ENCODE results near the gene C4orf50.

The C4orf50 gene

GRCh38 chr4:5899396-5899795, 118.8 kb downstream of the C4orf50 start:
- H3K9me3 Mint-ChIP-seq = no peaks in the 10 kb centered on the region
- H3K4me3 Mint-ChIP-seq = no peak overlapping the region
- no peak overlapping the region for H3K27ac Mint-ChIP-seq
- H3K4me1 Mint-ChIP-seq (ENCODE audit: low read depth) = no peaks in the 10 kb centered on the region
- no peak for DNase-seq (ENCODE audit: low spot score)
- H3K27me3 Mint-ChIP-seq (ENCODE audit: low read depth) = peaks cover 7% of the 10 kb centered on the region
- H3K36me3 Mint-ChIP-seq (ENCODE audit: low read depth) = no peaks in the 10 kb centered on the region

GRCh38 chr4:5897674-5898073, 120.6 kb downstream of the C4orf50 start:
- H3K27ac Mint-ChIP-seq = no peak overlapping the region
- H3K9me3 Mint-ChIP-seq = no peaks in the 10 kb centered on the region
- H3K4me1 Mint-ChIP-seq (ENCODE audit: low read depth) = no peaks in the 10 kb centered on the region
- no peak for DNase-seq (ENCODE audit: low spot score)
- no peak overlapping the region for H3K4me3 Mint-ChIP-seq
- H3K27me3 Mint-ChIP-seq (ENCODE audit: low read depth) = peaks cover 19% of the 10 kb centered on the region
- H3K36me3 Mint-ChIP-seq (ENCODE audit: low read depth) = no peaks in the 10 kb centered on the region

GRCh38 chr4:5895287-5895686, 122.9 kb downstream of the C4orf50 start:
- no peak overlapping the region for H3K27ac Mint-ChIP-seq
- no peak overlapping the region for H3K4me3 Mint-ChIP-seq
- peaks cover 37% of the 10 kb centered on the region for H3K27me3 Mint-ChIP-seq (ENCODE audit: low read depth)
- H3K9me3 Mint-ChIP-seq = no peaks in the 10 kb centered on the region
- H3K36me3 Mint-ChIP-seq (ENCODE audit: low read depth) = no peaks in the 10 kb centered on the region
- H3K4me1 Mint-ChIP-seq (ENCODE audit: low read depth) = no peaks in the 10 kb centered on the region
- no peak for DNase-seq (ENCODE audit: low spot score)

- H3K27ac Mint-ChIP-seq = no peak overlapping the region
- H3K4me1 Mint-ChIP-seq (ENCODE audit: low read depth) = no peaks in the 10 kb centered on the region
- no peaks in the 10 kb centered on the region for H3K36me3 Mint-ChIP-seq (ENCODE audit: low read depth)
- no peaks in the 10 kb centered on the region for H3K9me3 Mint-ChIP-seq
- H3K4me3 Mint-ChIP-seq = no peak overlapping the region
- H3K27me3 Mint-ChIP-seq (ENCODE audit: low read depth) = peaks cover 46% of the 10 kb centered on the region
- no peak for DNase-seq (ENCODE audit: low spot score)
Observed at GRCh38 chr4:5894266-5894665, 124.0 kb downstream of the C4orf50 start.

- Mint-ChIP-seq H3K27ac (no peak overlapping the region), H3K4me3 (no peak overlapping the region), H3K27me3 (ENCODE audit: low read depth) (peaks cover 53% of the 10 kb centered on the region), H3K36me3 (ENCODE audit: low read depth) (no peaks in the 10 kb centered on the region), H3K9me3 (no peaks in the 10 kb centered on the region), H3K4me1 (ENCODE audit: low read depth) (no peaks in the 10 kb centered on the region)
- no peak for DNase-seq (ENCODE audit: low spot score)
Observed at GRCh38 chr4:5893591-5893990, 124.6 kb downstream of the C4orf50 start.

- H3K9me3 Mint-ChIP-seq = no peaks in the 10 kb centered on the region
- no peak within 1 kb of the TSS for H3K4me3 Mint-ChIP-seq
- no peaks in the 10 kb centered on the region for H3K4me1 Mint-ChIP-seq (ENCODE audit: low read depth)
- no peak for DNase-seq (ENCODE audit: low spot score)
- H3K27ac Mint-ChIP-seq = no peak within 1 kb of the TSS
- no peaks in the 10 kb centered on the region for H3K36me3 Mint-ChIP-seq (ENCODE audit: low read depth)
- H3K27me3 Mint-ChIP-seq (ENCODE audit: low read depth) = peaks cover 53% of the 10 kb centered on the region
Observed at GRCh38 chr4:5893004-5893580, 125.1 kb downstream of the C4orf50 start, which contains the start of gene CRMP1. Gene CRMP1, minus strand, starts transcription at chr4:5893086. Its CDS starts 117 bp downstream, at chr4:5892969.

GRCh38 chr4:5892323-5893003, 125.8 kb downstream of the C4orf50 start:
- H3K27ac Mint-ChIP-seq = no peak overlapping the region
- H3K4me3 Mint-ChIP-seq = no peak overlapping the region
- peaks cover 53% of the 10 kb centered on the region for H3K27me3 Mint-ChIP-seq (ENCODE audit: low read depth)
- H3K4me1 Mint-ChIP-seq (ENCODE audit: low read depth) = no peaks in the 10 kb centered on the region
- DNase-seq (ENCODE audit: low spot score) = no peak
- no peaks in the 10 kb centered on the region for H3K9me3 Mint-ChIP-seq
- H3K36me3 Mint-ChIP-seq (ENCODE audit: low read depth) = no peaks in the 10 kb centered on the region

GRCh38 chr4:5891563-5892322, 126.5 kb downstream of the C4orf50 start:
- DNase-seq (ENCODE audit: low spot score) = no peak
- Mint-ChIP-seq H3K27ac (peak overlapping the region; percentile 57), H3K4me3 (no peak overlapping the region), H3K9me3 (no peaks in the 10 kb centered on the region), H3K4me1 (ENCODE audit: low read depth) (no peaks in the 10 kb centered on the region), H3K27me3 (ENCODE audit: low read depth) (peaks cover 59% of the 10 kb centered on the region), H3K36me3 (ENCODE audit: low read depth) (no peaks in the 10 kb centered on the region)

- H3K36me3 Mint-ChIP-seq (ENCODE audit: low read depth) = no peaks in the 10 kb centered on the region
- no peak overlapping the region for H3K27ac Mint-ChIP-seq
- no peak for DNase-seq (ENCODE audit: low spot score)
- H3K9me3 Mint-ChIP-seq = no peaks in the 10 kb centered on the region
- no peak overlapping the region for H3K4me3 Mint-ChIP-seq
- H3K27me3 Mint-ChIP-seq (ENCODE audit: low read depth) = peaks cover 71% of the 10 kb centered on the region
- no peaks in the 10 kb centered on the region for H3K4me1 Mint-ChIP-seq (ENCODE audit: low read depth)
Observed at GRCh38 chr4:5890063-5890727, 128.0 kb downstream of the C4orf50 start.

GRCh38 chr4:5889002-5889696, 129.1 kb downstream of the C4orf50 start:
- Mint-ChIP-seq H3K4me3 (peak overlapping the region; percentile 8), H3K36me3 (ENCODE audit: low read depth) (no peaks in the 10 kb centered on the region), H3K4me1 (ENCODE audit: low read depth) (no peaks in the 10 kb centered on the region), H3K27me3 (ENCODE audit: low read depth) (peaks cover 67% of the 10 kb centered on the region), H3K27ac (no peak overlapping the region), H3K9me3 (no peaks in the 10 kb centered on the region)
- no peak for DNase-seq (ENCODE audit: low spot score)

GRCh38 chr4:5888222-5889001, 129.8 kb downstream of the C4orf50 start:
- Mint-ChIP-seq H3K27ac (no peak overlapping the region), H3K27me3 (ENCODE audit: low read depth) (peaks cover 61% of the 10 kb centered on the region), H3K9me3 (no peaks in the 10 kb centered on the region)

GRCh38 chr4:5887361-5888221, 130.6 kb downstream of the C4orf50 start:
- no peaks in the 10 kb centered on the region for H3K36me3 Mint-ChIP-seq (ENCODE audit: low read depth)
- no peak for DNase-seq (ENCODE audit: low spot score)
- peaks cover 58% of the 10 kb centered on the region for H3K27me3 Mint-ChIP-seq (ENCODE audit: low read depth)
- H3K9me3 Mint-ChIP-seq = no peaks in the 10 kb centered on the region
- no peaks in the 10 kb centered on the region for H3K4me1 Mint-ChIP-seq (ENCODE audit: low read depth)
- no peak overlapping the region for H3K4me3 Mint-ChIP-seq
- H3K27ac Mint-ChIP-seq = no peak overlapping the region

More at GRCh38 chr4:5888222-5889001, 129.8 kb downstream of the C4orf50 start:
- no peaks in the 10 kb centered on the region for H3K4me1 Mint-ChIP-seq (ENCODE audit: low read depth)
- peak overlapping the region; percentile 8 for H3K4me3 Mint-ChIP-seq
- no peak for DNase-seq (ENCODE audit: low spot score)
- no peaks in the 10 kb centered on the region for H3K36me3 Mint-ChIP-seq (ENCODE audit: low read depth)

Data from T-helper 2 cell treated with Interferon-gamma antibody and Interleukin-4, amounts not matched to agents 5 μg/mL and 100 μg/mL, for 36 hours (primary cell).